Measurements from ENCODE around the gene ZNF23. TPM values are rescaled to one million over a fixed set of nuclear protein-coding genes. Genes with fewer than 3 reads are reported as not detected.

ZNF23 gene
- total RNA-seq, 2 experiments from 2014 or later = 11.1 to 11.5 TPM

GRCh38 chr16:71480956-71481355, 18.9 kb upstream of the ZNF23 start:
- Mint-ChIP-seq H3K9me3 (no peaks in the 10 kb centered on the region), H3K4me1 (peaks cover 19% of the 10 kb centered on the region), H3K36me3 (peaks cover 3% of the 10 kb centered on the region), H3K4me3 (no peak overlapping the region), H3K27ac (no peak overlapping the region), H3K27me3 (no peaks in the 10 kb centered on the region)
- DNase-seq = no peak

- peaks cover 15% of the 10 kb centered on the region for H3K4me1 Mint-ChIP-seq
- no peak for DNase-seq
- no peaks in the 10 kb centered on the region for H3K27me3 Mint-ChIP-seq
- no peak overlapping the region for H3K27ac Mint-ChIP-seq
- H3K9me3 Mint-ChIP-seq = no peaks in the 10 kb centered on the region
- peaks cover 8% of the 10 kb centered on the region for H3K36me3 Mint-ChIP-seq
- no peak overlapping the region for H3K4me3 Mint-ChIP-seq
Observed at GRCh38 chr16:71479420-71479819, 17.4 kb upstream of the ZNF23 start.

GRCh38 chr16:71476457-71477124, 14.5 kb upstream of the ZNF23 start:
- no peaks in the 10 kb centered on the region for H3K27me3 Mint-ChIP-seq
- no peaks in the 10 kb centered on the region for H3K9me3 Mint-ChIP-seq
- H3K36me3 Mint-ChIP-seq = peaks cover 8% of the 10 kb centered on the region
- peaks cover 7% of the 10 kb centered on the region for H3K4me1 Mint-ChIP-seq
- no peak overlapping the region for H3K27ac Mint-ChIP-seq
- no peak overlapping the region for H3K4me3 Mint-ChIP-seq
- no peak for DNase-seq

- no peak overlapping the region for H3K27ac Mint-ChIP-seq
- no peaks in the 10 kb centered on the region for H3K9me3 Mint-ChIP-seq
- peaks cover 8% of the 10 kb centered on the region for H3K36me3 Mint-ChIP-seq
- H3K27me3 Mint-ChIP-seq = no peaks in the 10 kb centered on the region
- no peak for DNase-seq
- H3K4me3 Mint-ChIP-seq = no peak overlapping the region
- peaks cover 3% of the 10 kb centered on the region for H3K4me1 Mint-ChIP-seq
Observed at GRCh38 chr16:71474864-71475263, 12.8 kb upstream of the ZNF23 start.

GRCh38 chr16:71473891-71474290, 11.8 kb upstream of the ZNF23 start:
- DNase-seq = no peak
- Mint-ChIP-seq H3K9me3 (no peaks in the 10 kb centered on the region), H3K27ac (no peak overlapping the region), H3K36me3 (peaks cover 13% of the 10 kb centered on the region), H3K4me1 (peaks cover 2% of the 10 kb centered on the region), H3K27me3 (no peaks in the 10 kb centered on the region), H3K4me3 (no peak overlapping the region)

GRCh38 chr16:71472931-71473330, 10.9 kb upstream of the ZNF23 start:
- Mint-ChIP-seq H3K27ac (no peak overlapping the region), H3K4me1 (peaks cover 2% of the 10 kb centered on the region), H3K9me3 (no peaks in the 10 kb centered on the region), H3K4me3 (no peak overlapping the region), H3K36me3 (peaks cover 13% of the 10 kb centered on the region), H3K27me3 (no peaks in the 10 kb centered on the region)
- no peak for DNase-seq

GRCh38 chr16:71472051-71472450, 10.0 kb upstream of the ZNF23 start:
- H3K36me3 Mint-ChIP-seq = peaks cover 13% of the 10 kb centered on the region
- no peak overlapping the region for H3K27ac Mint-ChIP-seq
- no peaks in the 10 kb centered on the region for H3K27me3 Mint-ChIP-seq
- peaks cover 2% of the 10 kb centered on the region for H3K4me1 Mint-ChIP-seq
- no peaks in the 10 kb centered on the region for H3K9me3 Mint-ChIP-seq
- DNase-seq = no peak
- H3K4me3 Mint-ChIP-seq = no peak overlapping the region

GRCh38 chr16:71467810-71468209, 5.8 kb upstream of the ZNF23 start:
- Mint-ChIP-seq H3K4me3 (no peak overlapping the region), H3K9me3 (no peaks in the 10 kb centered on the region), H3K27me3 (no peaks in the 10 kb centered on the region), H3K27ac (no peak overlapping the region), H3K36me3 (peaks cover 10% of the 10 kb centered on the region), H3K4me1 (peaks cover 4% of the 10 kb centered on the region)
- peak; percentile 14 for DNase-seq

GRCh38 chr16:71464231-71464630, 2.2 kb upstream of the ZNF23 start:
- no peak for DNase-seq
- Mint-ChIP-seq H3K4me1 (peaks cover 17% of the 10 kb centered on the region), H3K9me3 (no peaks in the 10 kb centered on the region), H3K27me3 (no peaks in the 10 kb centered on the region), H3K4me3 (no peak overlapping the region), H3K27ac (no peak overlapping the region), H3K36me3 (peaks cover 7% of the 10 kb centered on the region)

GRCh38 chr16:71460941-71461340, 1.1 kb downstream of the ZNF23 start:
- no peak for DNase-seq
- peaks cover 11% of the 10 kb centered on the region for H3K36me3 Mint-ChIP-seq

GRCh38 chr16:71460236-71460635, 1.8 kb downstream of the ZNF23 start:
- no peaks in the 10 kb centered on the region for H3K9me3 Mint-ChIP-seq
- no peak overlapping the region for H3K27ac Mint-ChIP-seq
- peaks cover 16% of the 10 kb centered on the region for H3K36me3 Mint-ChIP-seq
- no peak for DNase-seq
- H3K4me3 Mint-ChIP-seq = peak overlapping the region; percentile 93
- no peaks in the 10 kb centered on the region for H3K27me3 Mint-ChIP-seq
- H3K4me1 Mint-ChIP-seq = peaks cover 17% of the 10 kb centered on the region

More at GRCh38 chr16:71460941-71461340, 1.1 kb downstream of the ZNF23 start:
- peak overlapping the region; percentile 93 for H3K4me3 Mint-ChIP-seq
- H3K27ac Mint-ChIP-seq = no peak overlapping the region
- no peaks in the 10 kb centered on the region for H3K9me3 Mint-ChIP-seq
- H3K4me1 Mint-ChIP-seq = peaks cover 17% of the 10 kb centered on the region
- no peaks in the 10 kb centered on the region for H3K27me3 Mint-ChIP-seq

GRCh38 chr16:71459510-71459909, 2.5 kb downstream of the ZNF23 start:
- no peaks in the 10 kb centered on the region for H3K27me3 Mint-ChIP-seq
- peaks cover 2% of the 10 kb centered on the region for H3K9me3 Mint-ChIP-seq
- H3K27ac Mint-ChIP-seq = no peak overlapping the region
- H3K4me1 Mint-ChIP-seq = peaks cover 17% of the 10 kb centered on the region
- H3K4me3 Mint-ChIP-seq = no peak overlapping the region
- peaks cover 23% of the 10 kb centered on the region for H3K36me3 Mint-ChIP-seq
- no peak for DNase-seq

GRCh38 chr16:71456801-71457200, 5.2 kb downstream of the ZNF23 start:
- Mint-ChIP-seq H3K4me3 (no peak overlapping the region), H3K36me3 (peaks cover 46% of the 10 kb centered on the region), H3K9me3 (peaks cover 11% of the 10 kb centered on the region), H3K27ac (no peak overlapping the region), H3K27me3 (no peaks in the 10 kb centered on the region), H3K4me1 (peaks cover 8% of the 10 kb centered on the region)
- no peak for DNase-seq

GRCh38 chr16:71453036-71453435, 9.0 kb downstream of the ZNF23 start:
- no peaks in the 10 kb centered on the region for H3K27me3 Mint-ChIP-seq
- no peaks in the 10 kb centered on the region for H3K4me1 Mint-ChIP-seq
- peaks cover 84% of the 10 kb centered on the region for H3K36me3 Mint-ChIP-seq
- no peak for DNase-seq
- H3K4me3 Mint-ChIP-seq = no peak overlapping the region
- H3K9me3 Mint-ChIP-seq = peaks cover 43% of the 10 kb centered on the region
- no peak overlapping the region for H3K27ac Mint-ChIP-seq

GRCh38 chr16:71449020-71449419, 13.0 kb downstream of the ZNF23 start:
- Mint-ChIP-seq H3K27me3 (no peaks in the 10 kb centered on the region), H3K4me1 (no peaks in the 10 kb centered on the region), H3K36me3 (peaks cover 66% of the 10 kb centered on the region), H3K4me3 (no peak overlapping the region), H3K27ac (no peak overlapping the region), H3K9me3 (peaks cover 59% of the 10 kb centered on the region)
- DNase-seq = no peak

- no peak overlapping the region for H3K4me3 Mint-ChIP-seq
- DNase-seq = no peak
- H3K36me3 Mint-ChIP-seq = peaks cover 59% of the 10 kb centered on the region
- no peaks in the 10 kb centered on the region for H3K27me3 Mint-ChIP-seq
- no peak overlapping the region for H3K27ac Mint-ChIP-seq
- no peaks in the 10 kb centered on the region for H3K4me1 Mint-ChIP-seq
- peaks cover 62% of the 10 kb centered on the region for H3K9me3 Mint-ChIP-seq
Observed at GRCh38 chr16:71448274-71448866, 13.7 kb downstream of the ZNF23 start.

Data from activated naive CD8-positive, alpha-beta T cell treated with anti-CD3 and anti-CD28 coated beads for 36 hours (primary cell).